GM21723 (cell line): Measurements from ENCODE around the gene ZNF783.

Experiments used
- ATAC-seq: cut with Tn5 transposase; IDR thresholded peaks from one replicate; pipeline ENCODE4 v1.9.1; 2021; ENCODE audit warnings: mild to moderate bottlenecking, moderate library complexity; ENCODE audit not compliant: unreplicated experiment

The ZNF783 gene

GRCh38 chr7:149280661-149281507, 18.9 kb downstream of the ZNF783 start:
- no peak for ATAC-seq

- ATAC-seq: no peak
These were observed 19.7 kb downstream of the ZNF783 start for GRCh38 chr7:149281508-149282330.

GRCh38 chr7:149282331-149282655, 20.3 kb downstream of the ZNF783 start:
- ATAC-seq: no peak

GRCh38 chr7:149283321-149283720, 21.3 kb downstream of the ZNF783 start:
- ATAC-seq: no peak

GRCh38 chr7:149284343-149284742, 22.3 kb downstream of the ZNF783 start:
- ATAC-seq: peak; percentile 28

GRCh38 chr7:149284850-149285585, 23.0 kb downstream of the ZNF783 start:
- peak; percentile 97 for ATAC-seq

GRCh38 chr7:149285603-149286002, 23.6 kb downstream of the ZNF783 start:
- no peak for ATAC-seq

- ATAC-seq: no peak
These were observed 24.9 kb downstream of the ZNF783 start for GRCh38 chr7:149286811-149287400.

GRCh38 chr7:149287622-149288021, 25.6 kb downstream of the ZNF783 start:
- ATAC-seq: no peak

GRCh38 chr7:149289262-149289661, 27.3 kb downstream of the ZNF783 start:
- no peak for ATAC-seq

- no peak for ATAC-seq
These were observed 27.9 kb downstream of the ZNF783 start for GRCh38 chr7:149289856-149290255.

GRCh38 chr7:149291036-149291780, 29.2 kb downstream of the ZNF783 start:
- ATAC-seq: no peak

GRCh38 chr7:149291781-149292461, 29.9 kb downstream of the ZNF783 start:
- ATAC-seq: no peak

GRCh38 chr7:149292462-149292823, 30.4 kb downstream of the ZNF783 start:
- no peak for ATAC-seq

GRCh38 chr7:149293338-149293737, 31.3 kb downstream of the ZNF783 start:
- ATAC-seq: no peak

- ATAC-seq: no peak
These were observed 32.1 kb downstream of the ZNF783 start for GRCh38 chr7:149293946-149294633.

- ATAC-seq: no peak
These were observed 32.9 kb downstream of the ZNF783 start for GRCh38 chr7:149294634-149295480.

GRCh38 chr7:149295481-149295850, 33.5 kb downstream of the ZNF783 start:
- no peak for ATAC-seq
